Small intestine (tissue), 7 donors: ENCODE results near the gene KDM2A. TPM values are rescaled to one million over a fixed set of nuclear protein-coding genes. Genes with fewer than 3 reads are reported as not detected.

Source experiments
- DNase-seq, 2 donors: peaks; one replicate each; pipeline versions ENCODE4 v3.0.0 to v3.0.0-alpha.2; 2013
- FAIRE-seq: peaks from 2 replicates; lab custom pipeline; 2012; peaks lifted over from hg19 to GRCh38; lab: Jason Lieb, UNC
- H3K27ac ChIP-seq, 3 donors: one replicate each; pipeline ENCODE4 v1.5.1; 2013; ENCODE audit warnings: low read length in 2 of 3, mild to moderate bottlenecking in 2 of 3, control low read depth in 1 of 3, inconsistent platforms in 1 of 3, low read depth in 1 of 3, moderate library complexity in 1 of 3
- H3K27me3 ChIP-seq, 3 donors: one replicate each; pipeline ENCODE4 v1.6.1; 2013; ENCODE audit warnings: low read length in 3 of 3, inconsistent platforms in 1 of 3; ENCODE audit not compliant: control insufficient read depth in 3 of 3, insufficient read depth in 3 of 3
- H3K36me3 ChIP-seq, 3 donors: one replicate each; pipeline ENCODE4 v1.6.1; 2013; ENCODE audit warnings: low read length in 3 of 3, inconsistent platforms in 1 of 3, low read depth in 1 of 3, mild to moderate bottlenecking in 1 of 3, moderate library complexity in 1 of 3; ENCODE audit not compliant: control insufficient read depth in 3 of 3, insufficient read depth in 2 of 3
- H3K4me1 ChIP-seq, 3 donors: one replicate each; pipeline ENCODE4 v1.6.1; 2013; ENCODE audit warnings: low read length in 2 of 3, inconsistent platforms in 1 of 3, low read depth in 1 of 3, mild to moderate bottlenecking in 1 of 3, moderate library complexity in 1 of 3; ENCODE audit not compliant: control insufficient read depth in 3 of 3, insufficient read depth in 2 of 3
- H3K4me3 ChIP-seq, 3 donors: one replicate each; pipeline ENCODE4 v1.5.1; 2013; ENCODE audit warnings: low read length in 3 of 3, control low read depth in 1 of 3, inconsistent platforms in 1 of 3, low read depth in 1 of 3, mild to moderate bottlenecking in 1 of 3, moderate library complexity in 1 of 3
- H3K9me3 ChIP-seq, 2 donors: one replicate each; pipeline ENCODE4 v1.6.1; 2013; ENCODE audit warnings: low read depth in 1 of 2, low read length in 1 of 2; ENCODE audit not compliant: control insufficient read depth in 2 of 2, insufficient read depth in 1 of 2
- WGBS, 3 donors: extraction: QIAGEN DNeasy Blood & Tissue Kit; methylation state at CpG; one replicate each; pipeline ENCODE4 v1.1.7; 2013; 5-methylcytosine and 5-hydroxymethylcytosine counted together
- polyA plus RNA-seq, 4 donors: library from polyadenylated mRNA; stranded (reverse) in 3 of 4; unstranded in 1 of 4; fragments of 200-250 nt in 3 of 4; fragments of 120-200 nt in 1 of 4; gene quantifications; one replicate each; pipeline versions ENCODE4 v1.2.1 to v1.2.3, GENCODE V29; 2013
- donor health status: healthy with polysubstance abuse.
- donor health status: control.
- donor health status: control.
- donor health status: Bipolar disorder and iron deficiency.
- donor health status: healthy.

The KDM2A gene
- polyA plus RNA-seq, 4 donors: 19.2 to 59.8 (median 24.7) TPM

DNA sequence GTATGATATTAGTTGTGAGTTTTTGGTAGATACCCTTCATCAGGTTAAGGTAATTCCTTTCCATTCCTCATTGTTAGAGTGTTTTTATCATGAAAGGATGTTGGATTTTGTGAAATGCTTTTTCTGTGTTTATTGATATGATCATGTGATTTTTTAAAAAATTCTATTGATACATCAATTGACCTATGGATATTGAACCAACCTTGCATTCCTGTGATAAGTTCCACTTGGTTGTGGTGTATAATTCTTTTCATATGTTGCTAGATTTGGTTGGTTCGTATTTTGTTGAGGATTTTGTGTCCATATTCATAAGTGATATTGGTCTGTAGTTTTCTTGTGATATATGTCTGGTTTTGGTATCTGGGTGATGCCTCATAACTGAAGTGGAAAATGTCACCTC, 176.8 kb downstream of the KDM2A start:
- Histone ChIP-seq H3K36me3 (peaks cover 0 to 58% (median 0%) of the 10 kb centered on the region in 3 donors), H3K27me3 (no peaks in the 10 kb centered on the region), H3K9me3 (peaks cover 0 to 8% of the 10 kb centered on the region in 2 donors), H3K4me3 (no peak overlapping the region), H3K4me1 (peaks cover 0 to 3% (median under 1%) of the 10 kb centered on the region in 3 donors), H3K27ac (no peak overlapping the region)
- DNase-seq: no peak
- no peak for FAIRE-seq
- WGBS, 3 donors: 95 to 100% (median 96%) methylated on average over 1 of the region's 1 CpG

DNA sequence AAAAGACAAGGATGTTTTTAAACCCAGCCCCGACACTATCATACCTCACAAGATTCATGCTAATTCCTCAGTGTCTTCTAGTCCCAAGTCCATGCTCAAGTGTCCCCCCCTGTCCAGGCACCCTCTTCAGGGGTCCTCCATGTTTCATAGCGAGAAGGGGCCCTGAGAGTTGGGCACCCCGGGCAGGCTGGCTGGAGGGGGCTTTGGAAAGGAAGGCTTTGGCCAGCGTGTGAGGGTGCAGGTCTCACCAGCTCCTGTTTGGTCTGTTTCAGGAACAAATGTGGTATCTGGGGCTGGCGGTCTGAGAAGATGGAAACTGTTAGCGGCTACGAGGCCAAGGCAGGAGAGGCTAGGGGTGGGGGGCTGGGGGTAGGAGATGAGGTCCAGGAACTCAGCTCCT, 179.7 kb downstream of the KDM2A start:
- H3K4me1 ChIP-seq: peaks cover 0 to 12% (median 0%) of the 10 kb centered on the region in 3 donors
- 91 to 96% (median 93%) methylated on average over 7 of the region's 7 CpGs for WGBS, 3 donors
- H3K9me3 ChIP-seq: peaks cover 0 to 8% of the 10 kb centered on the region in 2 donors
- H3K4me3 ChIP-seq: no peak overlapping the region
- FAIRE-seq: no peak
- DNase-seq: no peak
- H3K36me3 ChIP-seq: peaks cover 0 to 54% (median 2%) of the 10 kb centered on the region in 3 donors
- H3K27me3 ChIP-seq: no peaks in the 10 kb centered on the region
- H3K27ac ChIP-seq: no peak overlapping the region

DNA sequence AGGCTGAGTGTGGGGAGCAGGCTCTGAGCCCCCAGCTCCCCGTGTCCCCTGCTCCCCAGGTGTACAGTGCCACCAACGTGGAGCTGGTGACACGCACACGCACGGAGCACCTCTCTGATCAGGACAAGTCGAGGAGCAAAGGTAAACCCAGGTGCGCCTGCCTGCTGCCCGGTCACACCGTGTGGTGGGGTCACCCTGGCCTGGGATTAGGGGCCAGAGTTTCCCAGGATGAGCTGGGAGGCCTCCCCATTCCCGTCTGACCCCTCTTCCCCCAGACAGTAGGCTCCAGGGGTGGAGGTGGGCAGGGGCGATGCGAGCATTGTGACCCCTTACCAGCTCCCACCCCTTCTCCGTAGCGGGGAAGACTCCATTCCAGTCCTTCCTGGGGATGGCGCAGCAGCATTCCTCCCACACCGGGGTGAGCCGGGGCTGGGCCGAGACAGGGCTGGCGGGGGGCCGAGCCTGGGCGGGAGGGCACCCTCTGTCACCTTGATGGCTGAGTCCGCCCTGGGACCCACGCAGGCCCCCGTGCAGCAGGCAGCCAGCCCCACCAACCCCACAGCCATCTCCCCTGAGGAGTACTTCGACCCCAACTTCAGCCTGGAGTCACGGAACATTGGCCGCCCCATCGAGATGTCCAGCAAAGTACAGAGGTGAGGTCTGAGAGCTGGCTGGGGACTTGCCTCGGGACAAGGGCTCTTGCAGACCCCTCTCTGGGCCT, 180.6 kb downstream of the KDM2A start:
- H3K27me3 ChIP-seq: no peaks in the 10 kb centered on the region
- peaks cover 0 to 8% of the 10 kb centered on the region in 2 donors for H3K9me3 ChIP-seq
- peaks cover 0 to 18% (median 0%) of the 10 kb centered on the region in 3 donors for H3K4me1 ChIP-seq
- 90 to 94% (median 92%) methylated on average over 25 to 29 of the region's 29 CpGs for WGBS, 3 donors
- DNase-seq (no peak), FAIRE-seq (no peak)
- peaks cover 0 to 51% (median 2%) of the 10 kb centered on the region in 3 donors for H3K36me3 ChIP-seq
- H3K4me3 ChIP-seq: no peak overlapping the region
- H3K27ac ChIP-seq: no peak overlapping the region

DNA sequence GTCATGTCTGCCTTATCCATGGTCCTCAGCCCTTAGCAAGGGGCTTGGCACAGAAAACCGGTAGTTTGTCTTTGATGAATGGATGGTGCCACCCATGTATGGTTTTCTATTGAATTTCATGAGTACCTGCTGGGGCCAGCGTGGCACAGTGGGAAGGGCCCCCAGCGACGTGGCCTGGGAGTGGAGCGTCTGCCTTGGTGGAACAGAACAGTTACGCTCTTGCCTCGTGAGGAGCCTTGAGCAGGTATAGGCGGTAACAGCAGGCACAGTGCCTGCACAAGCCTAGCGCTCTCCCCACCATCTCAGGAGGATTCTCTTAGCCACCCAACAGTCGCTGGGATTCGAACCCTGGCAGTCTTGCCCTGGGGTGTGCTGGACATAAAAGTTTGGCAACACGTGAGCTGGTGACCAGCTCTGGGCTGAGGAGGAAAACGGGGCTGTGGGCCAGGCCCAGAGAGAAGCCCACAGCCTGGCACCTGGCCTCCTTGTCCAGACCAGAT, 181.2 kb downstream of the KDM2A start:
- Histone ChIP-seq H3K36me3 (peaks cover 0 to 47% (median 2%) of the 10 kb centered on the region in 3 donors), H3K4me1 (peaks cover 0 to 19% (median 0%) of the 10 kb centered on the region in 3 donors), H3K27me3 (no peaks in the 10 kb centered on the region), H3K27ac (no peak overlapping the region), H3K9me3 (peaks cover 0 to 6% of the 10 kb centered on the region in 2 donors), H3K4me3 (no peak overlapping the region)
- DNase-seq (no peak), FAIRE-seq (no peak)
- 91 to 95% (median 95%) methylated on average over 13 of the region's 13 CpGs for WGBS, 3 donors

DNA sequence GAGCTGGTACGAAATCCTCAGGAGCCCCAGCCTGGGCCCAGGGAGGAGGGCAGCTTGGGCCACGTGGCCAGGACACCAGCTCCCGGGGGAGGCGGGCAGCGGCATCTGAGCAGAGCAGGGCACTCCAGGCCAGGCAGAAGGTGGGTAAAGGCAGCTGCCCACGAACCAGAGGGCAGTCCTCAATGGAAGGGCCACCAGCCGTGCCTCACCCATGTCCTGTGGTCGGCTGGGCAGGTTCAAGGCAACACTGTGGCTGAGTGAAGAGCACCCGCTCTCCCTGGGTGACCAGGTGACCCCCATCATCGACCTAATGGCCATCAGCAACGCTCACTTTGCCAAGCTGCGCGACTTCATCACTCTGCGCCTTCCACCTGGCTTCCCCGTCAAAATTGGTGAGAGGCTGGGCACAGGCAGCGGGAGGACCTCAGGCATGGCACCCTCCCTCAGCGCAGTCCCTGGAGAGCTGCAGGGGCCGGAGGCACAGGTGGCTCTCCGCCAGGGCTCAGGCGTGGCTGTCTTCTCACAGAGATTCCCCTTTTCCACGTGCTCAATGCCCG, 181.8 kb downstream of the KDM2A start:
- Histone ChIP-seq H3K27ac (no peak overlapping the region), H3K36me3 (peaks cover 0 to 48% (median 2%) of the 10 kb centered on the region in 3 donors), H3K4me3 (no peak overlapping the region), H3K27me3 (no peaks in the 10 kb centered on the region), H3K9me3 (peaks cover 0 to 3% of the 10 kb centered on the region in 2 donors), H3K4me1 (peaks cover 0 to 19% (median 0%) of the 10 kb centered on the region in 3 donors)
- DNase-seq: no peak
- no peak for FAIRE-seq
- WGBS, 3 donors: 88 to 92% (median 89%) methylated on average over 22 of the region's 22 CpGs

DNA sequence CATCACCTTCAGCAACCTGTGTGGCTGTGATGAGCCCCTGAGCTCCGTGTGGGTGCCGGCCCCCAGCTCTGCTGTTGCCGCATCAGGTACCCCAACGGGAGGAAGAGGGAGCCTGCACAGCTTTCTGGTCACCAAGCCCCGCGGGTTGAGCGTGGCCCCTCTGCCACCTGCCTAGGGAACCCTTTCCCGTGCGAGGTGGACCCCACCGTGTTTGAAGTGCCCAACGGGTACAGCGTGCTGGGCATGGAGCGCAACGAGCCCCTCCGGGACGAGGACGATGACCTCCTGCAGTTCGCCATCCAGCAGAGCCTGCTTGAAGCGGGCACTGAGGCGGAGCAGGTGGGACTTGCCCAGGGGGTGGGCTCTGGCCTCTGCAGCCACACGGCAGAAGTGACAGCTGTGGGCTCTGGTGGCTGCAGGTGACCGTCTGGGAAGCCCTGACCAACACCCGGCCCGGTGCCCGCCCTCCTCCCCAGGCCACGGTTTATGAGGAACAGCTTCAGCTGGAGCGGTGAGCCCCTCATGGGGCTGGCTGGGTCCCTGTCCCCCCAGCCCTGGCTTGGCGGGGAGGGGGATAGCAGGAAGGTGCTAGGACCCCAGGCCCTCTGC, 182.4 kb downstream of the KDM2A start:
- H3K36me3 ChIP-seq: peaks cover 0 to 52% (median 2%) of the 10 kb centered on the region in 3 donors
- FAIRE-seq (no peak), DNase-seq (no peak)
- 90 to 92% (median 90%) methylated on average over 26 to 28 of the region's 28 CpGs for WGBS, 3 donors
- peaks cover 0 to 19% (median 0%) of the 10 kb centered on the region in 3 donors for H3K4me1 ChIP-seq
- H3K9me3 ChIP-seq: peaks cover 0 to 3% of the 10 kb centered on the region in 2 donors
- peak overlapping the region in 1 of 3 donors; percentile 83 for H3K27ac ChIP-seq
- H3K27me3 ChIP-seq: no peaks in the 10 kb centered on the region
- H3K4me3 ChIP-seq: no peak overlapping the region

DNA sequence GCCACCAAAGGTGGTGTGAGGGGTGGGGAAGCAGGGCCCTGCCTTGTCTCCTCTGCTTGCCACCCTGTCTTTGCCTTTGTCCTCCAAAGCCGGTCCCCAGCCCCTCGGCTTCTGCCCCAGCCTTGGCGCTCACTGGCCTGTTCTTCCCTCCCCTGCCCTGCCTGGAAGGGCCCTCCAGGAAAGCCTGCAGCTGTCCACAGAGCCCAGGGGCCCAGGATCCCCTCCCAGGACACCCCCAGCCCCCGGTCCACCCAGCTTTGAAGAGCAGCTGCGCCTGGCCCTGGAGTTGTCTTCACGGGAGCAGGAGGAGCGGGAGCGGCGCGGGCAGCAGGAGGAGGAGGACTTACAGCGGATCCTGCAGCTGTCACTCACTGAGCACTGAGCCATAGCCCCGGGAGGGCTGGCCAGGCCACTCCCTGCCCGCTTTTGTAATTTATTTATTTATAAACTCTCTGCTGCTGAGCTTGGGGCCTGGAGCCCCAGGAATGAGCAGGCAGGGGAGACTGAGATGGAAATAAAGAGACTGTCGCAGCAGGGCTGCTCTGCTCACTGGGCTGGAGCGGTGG, 183.0 kb downstream of the KDM2A start:
- WGBS, 3 donors: 13 to 45% (median 36%) methylated on average over 15 of the region's 15 CpGs
- Histone ChIP-seq H3K9me3 (no peaks in the 10 kb centered on the region), H3K4me3 (peak overlapping the region in 2 of 3 donors; percentile 64 to 93), H3K36me3 (peaks cover 0 to 54% (median 2%) of the 10 kb centered on the region in 3 donors), H3K4me1 (peaks cover 0 to 19% (median 0%) of the 10 kb centered on the region in 3 donors), H3K27ac (peak overlapping the region; percentile 74 to 87 (median 83)), H3K27me3 (no peaks in the 10 kb centered on the region)
- FAIRE-seq: no peak
- DNase-seq: peak; percentile 77
